SJCRH30 (cell line): ENCODE measurements around the gene UNC119B. TPM values are rescaled to one million over a fixed set of nuclear protein-coding genes. Genes with fewer than 3 reads are reported as not detected.

ENCODE experiments used
- DNase-seq, 2 experiments: peaks; one replicate each; pipeline ENCODE4 v3.0.0-alpha.2; 2015 to 2020
- H3K27ac ChIP-seq: fragments of 250-450 bp; sonication (Bioruptor Pico); 2 replicates; pipeline ENCODE4 v1.5.1; 2020; ENCODE audit warnings: mild to moderate bottlenecking, moderate library complexity
- H3K27me3 ChIP-seq: fragments of 250-450 bp; sonication (Bioruptor Pico); 2 replicates; pipeline ENCODE4 v1.5.1; 2020; ENCODE audit warnings: mild to moderate bottlenecking, moderate library complexity
- H3K36me3 ChIP-seq: fragments of 250-450 bp; sonication (Bioruptor Pico); 2 replicates; pipeline ENCODE4 v1.5.1; 2020; ENCODE audit warnings: mild to moderate bottlenecking, moderate library complexity
- H3K4me1 ChIP-seq: fragments of 250-450 bp; sonication (Bioruptor Pico); 2 replicates; pipeline ENCODE4 v1.5.1; 2020; ENCODE audit warnings: mild to moderate bottlenecking, moderate library complexity
- H3K4me3 ChIP-seq: fragments of 250-450 bp; sonication (Bioruptor Pico); 2 replicates; pipeline ENCODE4 v1.5.1; 2020; ENCODE audit warnings: mild to moderate bottlenecking, moderate library complexity
- H3K9me3 ChIP-seq: fragments of 250-450 bp; sonication (Bioruptor Pico); replicated peaks from 2 replicates; pipeline ENCODE4 v1.5.1; 2020; ENCODE audit warnings: mild to moderate bottlenecking, moderate library complexity
- total RNA-seq: library from RNA; depleted of rRNA; stranded (reverse); fragments of >200 nt; shearing (Covaris generic); gene quantifications from 2 replicates; pipeline ENCODE4 v1.2.3, GENCODE V29; 2014

UNC119B gene
- total RNA-seq, 1 experiment from 2014 or later = 20.2 TPM

DNA sequence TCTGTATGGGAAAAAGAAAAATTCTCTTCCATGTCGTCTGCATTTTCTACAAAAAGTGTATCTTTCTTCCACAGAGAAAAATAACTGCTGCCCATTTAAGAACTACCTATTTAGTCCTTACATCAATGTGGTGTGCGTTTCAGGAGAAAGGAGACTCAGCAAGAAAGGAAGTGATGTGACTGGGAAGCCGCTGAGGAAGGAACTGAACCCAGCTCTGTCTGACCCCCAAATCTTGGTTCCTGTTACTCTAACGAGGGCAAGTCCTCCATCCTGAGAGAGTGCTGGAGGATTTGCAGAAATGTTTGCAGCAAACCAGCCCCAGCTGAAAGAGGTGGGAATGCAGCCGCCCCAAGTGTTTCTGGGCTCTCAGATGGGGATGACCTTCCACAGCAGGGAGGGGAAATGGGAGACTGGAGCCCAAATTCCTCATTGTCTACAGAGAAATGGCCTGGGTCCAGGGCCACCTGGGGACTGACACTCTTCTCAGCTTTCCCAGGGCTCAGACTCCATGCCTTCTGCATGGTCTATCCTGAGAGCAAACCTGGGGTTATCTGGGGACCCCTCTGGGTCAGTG is 30.0 kb upstream of the UNC119B start:
- H3K9me3 ChIP-seq = no peaks in the 10 kb centered on the region
- H3K27ac ChIP-seq = no peak overlapping the region
- H3K4me1 ChIP-seq = peaks cover 5% of the 10 kb centered on the region; the same call in 1 of the 2 replicates
- H3K4me3 ChIP-seq = no peak overlapping the region
- H3K27me3 ChIP-seq = no peaks in the 10 kb centered on the region
- no peak for DNase-seq
- no peaks in the 10 kb centered on the region for H3K36me3 ChIP-seq

DNA sequence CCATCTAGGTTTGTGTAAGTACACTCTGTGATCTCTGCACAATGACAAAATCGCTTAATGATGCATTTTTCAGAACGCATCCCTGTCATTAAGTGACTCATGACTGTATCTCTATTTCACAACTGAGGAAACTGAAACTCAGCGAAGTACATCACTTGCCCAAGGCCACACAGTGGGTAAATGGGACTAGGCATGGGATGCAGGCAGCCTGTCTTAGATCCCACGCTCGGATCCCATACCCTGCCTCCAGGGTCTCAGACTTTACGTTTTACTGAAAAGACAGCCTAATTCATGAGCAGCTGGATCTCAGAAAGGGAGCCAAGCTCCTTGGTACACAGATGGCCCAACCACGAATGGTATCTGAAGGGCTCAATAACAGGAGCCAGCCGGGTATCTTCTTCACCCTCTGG is 25.7 kb upstream of the UNC119B start:
- Histone ChIP-seq H3K27me3 (no peaks in the 10 kb centered on the region), H3K4me3 (no peak overlapping the region), H3K4me1 (peaks cover 8% of the 10 kb centered on the region), H3K9me3 (no peaks in the 10 kb centered on the region), H3K36me3 (no peaks in the 10 kb centered on the region), H3K27ac (no peak overlapping the region)
- no peak for DNase-seq

DNA sequence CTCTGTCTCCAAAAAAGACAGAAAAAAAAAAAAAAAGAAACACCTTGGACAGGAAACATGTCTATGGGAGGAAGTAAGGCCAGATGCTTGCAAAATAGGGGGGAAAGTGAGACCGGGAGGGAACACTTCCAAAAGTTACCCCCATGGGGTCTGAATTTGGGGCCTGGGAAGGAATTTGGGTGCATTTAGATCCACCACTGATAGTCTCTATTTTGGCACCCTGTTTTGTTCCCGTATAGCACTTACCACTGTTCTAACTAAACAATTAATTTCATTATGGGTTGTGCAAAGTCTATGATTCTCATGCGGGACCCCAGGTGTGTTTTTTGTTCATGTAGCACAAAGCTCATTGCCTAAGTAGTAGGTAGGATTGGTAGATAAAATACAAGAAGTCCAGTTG is 24.7 kb upstream of the UNC119B start:
- H3K27ac ChIP-seq = no peak overlapping the region
- no peak for DNase-seq
- peak overlapping the region; percentile 88 for H3K4me3 ChIP-seq
- no peaks in the 10 kb centered on the region for H3K9me3 ChIP-seq
- H3K4me1 ChIP-seq = peaks cover 8% of the 10 kb centered on the region
- no peaks in the 10 kb centered on the region for H3K27me3 ChIP-seq
- H3K36me3 ChIP-seq = no peaks in the 10 kb centered on the region

DNA sequence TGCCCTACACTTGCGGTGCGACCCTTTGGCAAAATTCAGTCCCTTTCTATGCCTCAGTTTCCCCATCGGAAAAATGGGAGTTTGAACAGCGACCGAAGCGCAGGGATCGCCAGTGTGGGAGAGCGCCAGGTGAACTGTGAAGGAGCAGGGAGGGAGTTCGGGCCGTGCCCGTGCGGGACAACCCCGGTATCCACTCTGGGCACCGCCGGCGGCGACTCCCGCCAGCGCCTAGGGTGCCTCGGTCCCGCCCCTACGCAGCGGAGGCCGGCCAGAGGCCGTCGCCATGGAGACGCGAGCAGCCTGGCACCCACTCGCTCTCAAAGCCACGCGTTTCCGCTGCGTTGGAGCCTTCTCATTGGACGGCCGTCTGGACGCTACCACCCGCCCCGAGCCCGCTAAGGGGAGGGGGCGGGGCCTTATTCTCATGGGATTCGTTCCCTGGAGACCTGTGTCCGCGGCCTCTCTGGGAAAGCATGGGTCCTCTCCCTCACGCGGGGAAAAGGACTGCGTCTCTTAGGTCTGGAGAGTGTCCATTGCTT is 24.0 kb upstream of the UNC119B start:
- H3K4me1 ChIP-seq = peaks cover 8% of the 10 kb centered on the region
- peak overlapping the region; percentile 88 for H3K4me3 ChIP-seq
- DNase-seq = peak; percentile 97 to 98
- peak overlapping the region; percentile 85 for H3K27ac ChIP-seq
- H3K36me3 ChIP-seq = no peaks in the 10 kb centered on the region
- no peaks in the 10 kb centered on the region for H3K27me3 ChIP-seq
- H3K9me3 ChIP-seq = no peaks in the 10 kb centered on the region

DNA sequence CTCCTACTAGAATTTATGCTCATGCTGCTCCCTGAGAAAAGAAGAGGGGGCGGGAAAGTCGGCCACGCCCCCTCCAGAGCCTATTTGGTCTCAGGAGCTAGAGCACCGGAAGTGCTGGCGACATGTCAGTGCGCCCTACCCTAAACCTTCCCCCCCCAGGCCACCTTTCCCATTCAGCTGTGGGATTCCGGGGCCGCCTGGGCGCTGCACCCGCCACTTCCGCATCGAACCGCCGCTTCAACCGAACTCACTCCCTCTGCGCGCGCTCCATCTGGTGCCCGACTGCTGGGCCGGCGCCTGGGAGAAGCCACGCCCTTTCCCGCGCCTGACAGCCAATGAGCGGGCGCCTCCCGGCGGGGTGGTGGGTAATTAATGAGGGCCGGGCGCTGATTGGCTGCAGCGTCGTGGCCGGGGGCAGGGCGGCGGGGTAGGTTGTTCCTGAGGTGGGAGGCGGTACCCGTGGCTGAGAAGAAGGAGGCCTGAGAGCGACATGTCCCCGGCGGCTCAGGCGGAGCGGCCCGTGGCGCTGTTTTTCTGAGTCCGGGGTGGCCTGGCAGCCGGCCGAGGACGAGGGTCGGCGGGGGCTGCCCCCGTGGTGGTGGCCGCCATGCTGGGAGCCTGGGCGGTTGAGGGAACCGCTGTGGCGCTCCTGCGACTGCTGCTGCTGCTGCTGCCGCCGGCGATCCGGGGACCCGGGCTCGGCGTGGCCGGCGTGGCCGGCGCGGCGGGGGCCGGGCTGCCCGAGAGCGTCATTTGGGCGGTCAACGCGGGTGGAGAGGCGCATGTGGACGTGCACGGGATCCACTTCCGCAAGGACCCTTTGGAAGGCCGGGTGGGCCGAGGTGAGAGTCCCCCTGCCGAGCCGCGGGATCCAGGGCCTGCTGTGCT is 23.3 kb upstream of the UNC119B start, which contains the start of gene MLEC:
Gene MLEC (plus strand): TSS at position 460 of the 888 bp plus-strand sequence. CDS start 148 bp downstream, at position 608.
- H3K4me3 ChIP-seq = peak within 1 kb of the TSS; percentile 88
- peak within 1 kb of the TSS; percentile 85 for H3K27ac ChIP-seq
- no peaks in the 10 kb centered on the region for H3K9me3 ChIP-seq
- no peaks in the 10 kb centered on the region for H3K27me3 ChIP-seq
- H3K36me3 ChIP-seq = no peaks in the 10 kb centered on the region
- DNase-seq = peak; percentile 97 to 98
- peaks cover 8% of the 10 kb centered on the region for H3K4me1 ChIP-seq

DNA sequence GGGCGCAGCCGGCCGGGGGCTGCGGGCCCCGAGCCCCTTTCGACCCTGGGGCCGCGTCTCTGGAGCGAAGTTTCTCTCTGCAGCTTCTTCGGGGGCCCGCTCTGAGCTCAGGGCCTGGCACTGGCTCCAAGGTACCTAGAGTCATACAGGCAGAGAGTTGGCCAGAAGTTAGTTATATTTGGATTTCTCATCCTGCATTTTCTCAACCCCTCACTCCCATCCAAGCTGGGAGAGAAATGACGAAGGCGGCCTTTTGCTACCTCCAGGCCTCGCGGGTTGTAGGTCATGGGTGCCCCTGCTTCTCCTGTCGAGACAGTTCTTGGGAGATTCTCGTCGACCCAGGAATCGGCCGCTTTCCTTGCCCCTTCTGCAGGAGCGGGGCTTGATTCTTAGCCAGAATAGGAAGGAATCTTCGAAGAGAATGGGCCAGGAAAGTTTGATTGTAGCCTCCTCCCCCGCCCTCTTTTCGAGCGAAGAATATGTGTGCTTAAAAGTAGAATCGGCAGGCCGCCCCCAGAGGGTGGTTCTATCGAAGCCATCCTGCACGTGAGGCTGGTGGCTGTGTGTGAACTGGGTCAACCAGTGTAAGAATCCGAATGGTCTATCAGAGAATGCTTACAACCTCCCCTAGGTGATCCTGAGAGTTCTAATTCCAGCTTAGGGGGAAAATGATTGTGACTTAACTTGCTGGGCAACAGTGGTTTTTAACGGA is 22.5 kb upstream of the UNC119B start:
- Histone ChIP-seq H3K9me3 (no peaks in the 10 kb centered on the region), H3K27ac (no peak overlapping the region; the same call in 1 of the 2 replicates), H3K4me1 (peaks cover 14% of the 10 kb centered on the region), H3K4me3 (peak overlapping the region; percentile 88), H3K36me3 (no peaks in the 10 kb centered on the region), H3K27me3 (no peaks in the 10 kb centered on the region)
- DNase-seq = no peak

DNA sequence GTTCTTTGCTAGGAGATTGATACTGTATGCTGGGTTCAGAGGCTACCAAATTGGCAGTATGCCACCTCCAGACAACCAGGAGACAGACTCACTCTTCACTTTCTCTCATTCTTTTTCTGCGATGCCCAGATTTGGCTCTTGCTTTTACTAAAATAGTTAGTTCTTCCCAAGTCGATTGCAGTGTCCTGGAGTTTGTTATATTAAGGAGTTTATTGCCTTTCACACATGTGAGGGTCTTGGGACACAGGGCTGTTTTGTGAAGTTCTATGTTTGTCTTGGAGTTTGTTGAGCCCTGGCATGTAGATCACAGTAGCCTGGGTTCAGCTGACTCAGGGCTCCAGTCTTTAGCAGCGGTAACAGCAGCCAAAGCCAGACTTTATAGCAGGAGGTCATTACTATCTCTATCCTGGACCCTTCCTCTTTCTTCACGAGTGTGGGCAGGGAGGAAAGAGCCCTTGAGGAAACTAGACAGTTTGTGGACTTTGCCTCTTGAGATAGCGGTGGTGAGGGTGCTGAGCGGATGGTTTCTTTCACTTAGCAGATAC is 21.7 kb upstream of the UNC119B start:
- Histone ChIP-seq H3K9me3 (no peaks in the 10 kb centered on the region), H3K36me3 (no peaks in the 10 kb centered on the region; the same call in 1 of the 2 replicates), H3K27ac (no peak overlapping the region), H3K4me1 (peaks cover 14% of the 10 kb centered on the region), H3K4me3 (peak overlapping the region; percentile 88), H3K27me3 (no peaks in the 10 kb centered on the region)
- DNase-seq = no peak

DNA sequence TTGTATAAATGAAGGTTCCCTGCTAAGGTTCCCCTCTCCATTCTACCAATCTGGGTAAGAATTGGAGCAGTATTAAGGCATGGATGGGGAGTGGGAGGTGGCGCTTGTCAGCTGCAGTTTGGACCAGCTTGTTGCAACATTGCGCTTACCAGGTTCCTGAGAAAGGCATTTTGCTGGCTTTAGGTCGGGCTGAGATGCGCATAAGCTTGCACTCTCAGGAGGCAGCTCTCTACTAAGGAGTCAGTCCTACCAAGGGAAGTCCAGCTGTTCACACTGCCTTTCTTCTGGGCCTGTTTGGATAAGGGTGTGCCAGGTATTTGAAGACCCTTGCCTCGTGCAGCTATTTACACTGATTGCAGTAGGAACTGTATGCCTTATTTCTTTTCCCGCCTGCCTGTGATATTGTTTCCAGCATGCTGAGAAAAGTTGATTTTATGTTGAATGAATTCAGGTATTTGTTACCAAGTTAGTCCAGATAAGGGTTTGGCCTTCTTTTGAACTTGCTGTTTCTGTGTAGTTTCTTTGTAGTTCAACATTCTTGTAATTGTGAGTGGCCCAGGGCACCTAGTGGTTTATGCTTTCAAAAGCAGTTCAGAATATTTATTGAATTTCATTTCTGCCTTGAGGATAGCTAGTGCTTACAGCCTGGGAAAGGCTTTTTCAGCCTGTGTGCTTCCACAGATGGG is 20.7 kb upstream of the UNC119B start:
- H3K27me3 ChIP-seq = no peaks in the 10 kb centered on the region
- H3K9me3 ChIP-seq = no peaks in the 10 kb centered on the region
- peaks cover 14% of the 10 kb centered on the region for H3K4me1 ChIP-seq
- no peak overlapping the region for H3K27ac ChIP-seq
- DNase-seq = no peak
- H3K36me3 ChIP-seq = peaks cover 9% of the 10 kb centered on the region
- no peak overlapping the region for H3K4me3 ChIP-seq

DNA sequence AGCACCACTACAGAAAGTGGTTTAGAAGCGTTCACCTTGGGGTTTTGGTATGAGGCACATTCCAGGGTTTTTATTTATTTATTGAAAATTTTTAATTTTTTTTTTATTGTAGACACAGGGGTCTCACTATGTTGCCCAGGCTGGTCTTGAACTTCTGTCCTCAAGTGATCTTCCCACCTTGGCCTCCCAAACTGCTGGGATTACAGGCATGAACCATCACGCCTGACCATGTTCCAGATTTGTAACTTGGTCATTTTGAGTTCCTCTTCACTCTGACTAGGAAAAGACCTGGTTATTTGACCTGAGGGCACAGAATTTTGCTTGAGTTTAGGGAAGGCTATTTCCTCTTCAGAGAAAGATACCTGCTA is 20.2 kb upstream of the UNC119B start:
- Histone ChIP-seq H3K4me3 (no peak overlapping the region), H3K4me1 (peaks cover 14% of the 10 kb centered on the region), H3K36me3 (peaks cover 14% of the 10 kb centered on the region), H3K9me3 (no peaks in the 10 kb centered on the region), H3K27me3 (no peaks in the 10 kb centered on the region), H3K27ac (no peak overlapping the region)
- no peak for DNase-seq

DNA sequence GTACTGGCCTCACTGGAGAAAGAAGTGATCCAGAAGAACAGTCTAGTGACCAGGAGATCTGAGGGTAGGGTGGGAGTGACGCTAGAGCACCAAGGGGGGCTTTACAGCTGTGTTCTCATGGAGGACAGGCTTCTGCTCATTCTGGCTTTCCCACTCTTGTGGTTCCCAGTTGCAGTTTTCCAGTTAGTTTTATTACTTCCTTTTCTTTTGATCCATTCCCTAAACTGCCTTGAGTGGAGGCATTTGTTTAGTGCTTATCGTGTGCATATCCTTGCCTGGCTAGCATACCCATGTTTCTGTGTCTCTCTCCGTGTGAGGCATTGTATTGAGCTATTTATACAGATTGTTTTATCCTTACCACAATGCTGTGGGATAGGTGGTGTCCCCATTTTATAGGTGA is 19.3 kb upstream of the UNC119B start:
- no peaks in the 10 kb centered on the region for H3K9me3 ChIP-seq
- H3K36me3 ChIP-seq = peaks cover 21% of the 10 kb centered on the region
- no peak overlapping the region for H3K27ac ChIP-seq
- peaks cover 14% of the 10 kb centered on the region for H3K4me1 ChIP-seq
- no peaks in the 10 kb centered on the region for H3K27me3 ChIP-seq
- H3K4me3 ChIP-seq = no peak overlapping the region
- no peak for DNase-seq

DNA sequence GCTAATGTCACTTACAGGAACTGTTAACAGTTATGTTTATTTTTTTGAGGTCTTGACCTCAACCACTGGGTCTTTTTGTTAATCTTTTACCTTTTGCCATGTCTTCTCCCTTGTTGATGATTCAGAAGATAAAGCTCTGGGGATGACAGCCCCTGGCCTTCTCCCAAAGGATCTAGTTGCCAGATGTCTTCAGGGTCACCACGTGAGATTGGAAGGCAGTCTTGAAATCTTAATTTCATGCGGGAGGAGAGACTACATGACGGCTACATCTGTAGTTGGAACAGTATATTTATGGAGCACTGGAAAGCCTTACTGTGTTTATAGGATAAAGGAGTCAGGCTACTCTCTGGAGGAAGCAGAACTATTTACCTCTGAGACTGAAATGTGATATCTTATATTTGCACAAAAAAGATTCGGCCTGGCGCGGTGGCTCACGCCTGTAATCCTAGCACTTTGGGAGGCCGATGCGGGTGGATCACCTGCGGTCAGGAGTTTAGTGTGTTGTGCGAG is 17.7 kb upstream of the UNC119B start:
- DNase-seq = peak in 1 of 2 experiments; percentile 43
- no peaks in the 10 kb centered on the region for H3K27me3 ChIP-seq
- no peaks in the 10 kb centered on the region for H3K9me3 ChIP-seq
- peaks cover 14% of the 10 kb centered on the region for H3K4me1 ChIP-seq
- H3K4me3 ChIP-seq = no peak overlapping the region
- no peak overlapping the region for H3K27ac ChIP-seq
- H3K36me3 ChIP-seq = peaks cover 32% of the 10 kb centered on the region

DNA sequence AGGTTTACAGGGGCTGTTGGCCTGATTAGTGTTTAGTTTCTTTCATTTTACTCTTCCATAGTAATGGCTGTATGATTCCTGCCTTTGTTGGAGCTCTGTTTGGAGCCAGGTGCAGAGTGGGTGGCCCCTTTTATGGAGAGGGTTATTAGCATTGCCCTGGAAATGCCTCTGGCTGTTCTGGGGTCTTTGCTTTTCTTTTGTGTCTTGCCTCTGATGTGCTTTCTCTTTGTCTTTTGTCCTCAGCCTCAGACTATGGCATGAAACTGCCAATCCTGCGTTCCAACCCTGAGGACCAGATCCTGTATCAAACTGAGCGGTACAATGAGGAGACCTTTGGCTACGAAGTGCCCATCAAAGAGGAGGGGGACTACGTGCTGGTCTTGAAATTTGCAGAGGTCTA is 16.4 kb upstream of the UNC119B start:
- H3K36me3 ChIP-seq = peaks cover 40% of the 10 kb centered on the region

DNA sequence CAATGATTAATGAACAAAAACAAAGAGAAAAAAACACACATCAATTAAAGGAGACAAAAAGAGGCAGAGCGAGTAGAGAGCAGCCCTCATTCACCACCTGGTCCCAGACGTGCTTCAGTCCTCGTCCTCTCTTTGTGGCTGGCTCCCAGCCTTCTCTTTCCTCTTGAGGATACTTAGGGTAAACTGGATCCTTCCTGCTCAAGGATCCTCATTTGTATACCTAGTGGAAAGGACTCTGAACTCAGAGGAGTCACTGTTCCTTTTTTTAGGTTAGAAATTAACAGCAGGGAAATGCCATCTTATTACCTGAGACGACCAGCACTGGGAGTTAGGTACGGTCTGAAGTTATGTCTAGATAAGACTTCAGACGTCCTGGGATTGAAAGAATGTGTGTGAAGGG is 13.6 kb upstream of the UNC119B start:
- no peaks in the 10 kb centered on the region for H3K9me3 ChIP-seq

More for the DNA sequence above, 16.4 kb upstream of the UNC119B start:
- no peaks in the 10 kb centered on the region for H3K27me3 ChIP-seq
- H3K9me3 ChIP-seq = no peaks in the 10 kb centered on the region
- no peak overlapping the region for H3K27ac ChIP-seq
- peaks cover 8% of the 10 kb centered on the region; the same call in 1 of the 2 replicates for H3K4me1 ChIP-seq
- no peak for DNase-seq
- no peak overlapping the region for H3K4me3 ChIP-seq

DNA sequence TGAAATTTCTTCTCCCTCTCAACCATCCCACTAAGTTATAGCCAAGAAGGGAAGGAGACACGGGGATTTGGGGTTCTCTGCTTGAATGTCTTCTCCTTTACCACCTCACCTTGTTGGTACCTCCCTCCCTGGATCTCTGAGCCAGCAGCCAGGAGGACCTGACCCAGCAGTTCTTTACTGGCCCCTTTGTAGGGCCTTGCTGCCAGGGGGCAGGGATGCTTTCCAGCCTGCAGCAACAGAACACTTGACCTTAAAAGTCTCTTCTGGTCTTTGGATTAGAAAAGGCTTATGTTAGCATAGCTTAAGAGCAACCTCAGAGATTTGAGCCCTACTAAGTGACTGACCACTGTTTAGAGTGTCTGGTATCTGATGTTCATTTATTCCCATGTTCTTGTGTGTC is 12.9 kb upstream of the UNC119B start:
- peaks cover 2% of the 10 kb centered on the region; the same call in 1 of the 2 replicates for H3K4me1 ChIP-seq
- no peak overlapping the region for H3K27ac ChIP-seq
- no peaks in the 10 kb centered on the region for H3K9me3 ChIP-seq
- DNase-seq = no peak
- no peak overlapping the region for H3K4me3 ChIP-seq
- peaks cover 51% of the 10 kb centered on the region for H3K36me3 ChIP-seq
- H3K27me3 ChIP-seq = no peaks in the 10 kb centered on the region

More for the DNA sequence above, 13.6 kb upstream of the UNC119B start:
- DNase-seq = no peak
- Histone ChIP-seq H3K4me3 (no peak overlapping the region), H3K36me3 (peaks cover 47% of the 10 kb centered on the region), H3K27me3 (no peaks in the 10 kb centered on the region), H3K27ac (no peak overlapping the region), H3K4me1 (peaks cover 7% of the 10 kb centered on the region; the same call in 1 of the 2 replicates)
